ENCODE results near the gene TCEA3.

DNA sequence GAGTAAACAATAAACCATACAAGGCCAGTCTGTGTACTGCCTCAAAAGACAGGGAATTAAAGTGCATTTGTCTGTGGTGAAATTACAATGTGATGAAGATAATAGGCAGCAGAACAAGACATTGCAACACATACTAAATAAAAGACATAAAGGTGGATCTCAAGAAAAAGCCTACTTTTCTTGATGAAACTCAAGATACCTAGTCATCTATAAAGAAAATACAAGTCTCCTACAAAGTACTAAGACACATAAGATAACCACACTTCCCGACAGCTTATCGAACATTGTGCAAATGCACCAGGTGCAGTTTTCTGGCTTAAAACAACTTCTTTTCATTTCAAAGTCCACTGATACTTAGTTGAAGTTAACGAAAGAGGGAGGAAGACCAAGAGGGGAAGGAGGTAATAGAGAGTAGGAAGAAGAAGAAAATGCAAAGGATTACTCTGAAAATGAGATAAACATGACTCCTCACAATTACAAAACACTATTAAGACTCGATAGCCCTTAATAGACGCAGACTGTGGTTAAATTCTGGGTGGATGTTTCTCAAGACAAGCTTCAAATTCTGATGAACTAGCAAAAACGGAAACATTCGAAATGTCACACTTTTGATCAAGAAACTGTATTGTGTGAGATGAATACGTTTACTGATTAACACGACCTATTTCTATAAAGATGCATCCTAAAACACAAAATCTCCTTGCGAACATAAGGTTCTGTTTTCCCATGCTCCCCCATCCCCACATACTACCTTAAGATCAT, 82.4 kb downstream of the TCEA3 start:
- TF ChIP-seq, protein P1, sequence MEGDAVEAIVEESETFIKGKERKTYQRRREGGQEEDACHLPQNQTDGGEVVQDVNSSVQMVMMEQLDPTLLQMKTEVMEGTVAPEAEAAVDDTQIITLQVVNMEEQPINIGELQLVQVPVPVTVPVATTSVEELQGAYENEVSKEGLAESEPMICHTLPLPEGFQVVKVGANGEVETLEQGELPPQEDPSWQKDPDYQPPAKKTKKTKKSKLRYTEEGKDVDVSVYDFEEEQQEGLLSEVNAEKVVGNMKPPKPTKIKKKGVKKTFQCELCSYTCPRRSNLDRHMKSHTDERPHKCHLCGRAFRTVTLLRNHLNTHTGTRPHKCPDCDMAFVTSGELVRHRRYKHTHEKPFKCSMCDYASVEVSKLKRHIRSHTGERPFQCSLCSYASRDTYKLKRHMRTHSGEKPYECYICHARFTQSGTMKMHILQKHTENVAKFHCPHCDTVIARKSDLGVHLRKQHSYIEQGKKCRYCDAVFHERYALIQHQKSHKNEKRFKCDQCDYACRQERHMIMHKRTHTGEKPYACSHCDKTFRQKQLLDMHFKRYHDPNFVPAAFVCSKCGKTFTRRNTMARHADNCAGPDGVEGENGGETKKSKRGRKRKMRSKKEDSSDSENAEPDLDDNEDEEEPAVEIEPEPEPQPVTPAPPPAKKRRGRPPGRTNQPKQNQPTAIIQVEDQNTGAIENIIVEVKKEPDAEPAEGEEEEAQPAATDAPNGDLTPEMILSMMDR (IDR thresholded peaks at IDR 0.05): no peak
- TF ChIP-seq POLR2A (IDR thresholded peaks at IDR 0.05): no peak
